IPS DF 6.9 (cell line): Measurements from ENCODE around the gene GDPD5.
A peak's percentile ranks its signal among the peaks of the same experiment; 100 is the strongest.

Source experiments
- DNase-seq: peaks from one replicate; pipeline ENCODE4 v3.0.0-alpha.2; 2013; ENCODE audit warnings: low read depth, low spot score
- H3K27ac ChIP-seq: one replicate; pipeline ENCODE4 v1.5.1; 2013; ENCODE audit warnings: low read length, control low read depth
- H3K27me3 ChIP-seq: 2 replicates; pipeline ENCODE4 v1.6.1; 2013; ENCODE audit warnings: mild to moderate bottlenecking, low read length; ENCODE audit not compliant: control insufficient read depth, insufficient read depth
- H3K36me3 ChIP-seq: 2 replicates; pipeline ENCODE4 v1.6.1; 2013; ENCODE audit warnings: low read length; ENCODE audit not compliant: control insufficient read depth, insufficient read depth
- H3K4me1 ChIP-seq: 2 replicates; pipeline ENCODE4 v1.6.1; 2013; ENCODE audit warnings: low read length; ENCODE audit not compliant: control insufficient read depth, insufficient read depth
- H3K4me3 ChIP-seq: 2 replicates; pipeline ENCODE4 v1.5.1; 2013; ENCODE audit warnings: mild to moderate bottlenecking, low read length
- H3K9me3 ChIP-seq: 2 replicates; pipeline ENCODE4 v1.6.1; 2013; ENCODE audit warnings: low read length, inconsistent platforms; ENCODE audit not compliant: control insufficient read depth, insufficient read depth
- WGBS: extraction: QIAGEN DNeasy Blood & Tissue Kit; methylation state at CpG from one replicate; pipeline ENCODE4 v1.1.7; 2013; ENCODE audit warnings: mixed read lengths, missing lambda C conversion rate; ENCODE audit not compliant: insufficient read length, insufficient coverage; 5-methylcytosine and 5-hydroxymethylcytosine counted together

The GDPD5 gene

DNA sequence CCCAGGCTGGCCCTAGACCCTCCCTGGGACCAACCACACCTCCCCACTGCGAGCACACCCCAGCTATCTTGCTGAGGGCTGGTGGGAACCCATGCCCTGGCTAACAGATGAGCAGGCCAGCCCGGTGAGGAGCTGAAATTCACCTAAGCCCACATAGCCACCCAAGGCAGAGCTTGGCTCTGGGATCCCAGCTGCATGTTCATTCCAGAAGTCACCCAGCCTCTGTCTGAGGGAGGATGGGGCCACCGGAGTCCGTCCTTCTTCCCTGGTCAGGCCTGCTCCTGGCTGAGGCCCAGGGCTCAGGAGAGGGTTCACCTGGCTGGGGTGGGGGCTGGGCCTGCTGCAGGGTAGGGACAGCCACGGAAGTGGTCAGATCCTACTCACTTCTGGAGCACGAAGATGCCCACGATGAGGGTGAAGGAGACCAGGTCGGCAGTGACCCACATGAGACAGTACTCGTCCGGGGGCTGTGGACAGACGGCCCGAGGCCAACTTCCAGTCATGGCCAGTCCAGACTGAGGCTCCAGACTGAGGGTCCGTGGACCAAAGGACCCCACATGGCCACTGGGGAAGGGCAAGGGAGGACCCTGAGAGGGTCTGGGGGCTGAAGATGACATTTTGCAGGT lies 86.1 kb downstream of the GDPD5 start:
- H3K4me3 ChIP-seq = no peak overlapping the region
- H3K36me3 ChIP-seq = no peaks in the 10 kb centered on the region
- no peaks in the 10 kb centered on the region for H3K9me3 ChIP-seq
- H3K4me1 ChIP-seq = no peaks in the 10 kb centered on the region; the same call in 1 of the 2 replicates
- no CpG with 5 or more reads among the region's 13 CpGs for WGBS
- no peak for DNase-seq
- H3K27me3 ChIP-seq = no peaks in the 10 kb centered on the region
- H3K27ac ChIP-seq = no peak overlapping the region

DNA sequence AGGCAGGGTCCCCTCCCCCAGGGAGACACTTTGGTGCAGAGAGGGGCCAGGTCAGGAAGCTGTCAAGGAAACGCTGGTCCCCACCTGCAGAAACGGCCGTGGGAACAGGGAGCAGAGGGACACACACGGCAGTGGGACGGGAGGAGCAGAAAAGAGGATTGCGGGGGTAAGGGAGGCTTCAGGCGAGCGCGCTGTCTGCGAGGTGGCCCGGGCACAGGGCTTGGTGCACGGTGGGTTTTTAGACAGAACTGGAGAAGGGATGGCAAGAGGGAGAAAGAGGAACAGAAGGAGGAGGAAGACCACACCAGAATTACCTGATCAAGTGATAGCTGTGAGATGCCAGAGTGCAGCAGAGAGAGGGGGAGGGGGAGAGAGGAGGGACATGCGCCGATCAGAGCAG lies 86.7 kb downstream of the GDPD5 start:
- no CpG with 5 or more reads among the region's 14 CpGs for WGBS
- DNase-seq = no peak
- Histone ChIP-seq H3K27me3 (no peaks in the 10 kb centered on the region), H3K36me3 (no peaks in the 10 kb centered on the region), H3K9me3 (no peaks in the 10 kb centered on the region), H3K4me1 (no peaks in the 10 kb centered on the region; the same call in 1 of the 2 replicates), H3K27ac (no peak overlapping the region), H3K4me3 (no peak overlapping the region)

DNA sequence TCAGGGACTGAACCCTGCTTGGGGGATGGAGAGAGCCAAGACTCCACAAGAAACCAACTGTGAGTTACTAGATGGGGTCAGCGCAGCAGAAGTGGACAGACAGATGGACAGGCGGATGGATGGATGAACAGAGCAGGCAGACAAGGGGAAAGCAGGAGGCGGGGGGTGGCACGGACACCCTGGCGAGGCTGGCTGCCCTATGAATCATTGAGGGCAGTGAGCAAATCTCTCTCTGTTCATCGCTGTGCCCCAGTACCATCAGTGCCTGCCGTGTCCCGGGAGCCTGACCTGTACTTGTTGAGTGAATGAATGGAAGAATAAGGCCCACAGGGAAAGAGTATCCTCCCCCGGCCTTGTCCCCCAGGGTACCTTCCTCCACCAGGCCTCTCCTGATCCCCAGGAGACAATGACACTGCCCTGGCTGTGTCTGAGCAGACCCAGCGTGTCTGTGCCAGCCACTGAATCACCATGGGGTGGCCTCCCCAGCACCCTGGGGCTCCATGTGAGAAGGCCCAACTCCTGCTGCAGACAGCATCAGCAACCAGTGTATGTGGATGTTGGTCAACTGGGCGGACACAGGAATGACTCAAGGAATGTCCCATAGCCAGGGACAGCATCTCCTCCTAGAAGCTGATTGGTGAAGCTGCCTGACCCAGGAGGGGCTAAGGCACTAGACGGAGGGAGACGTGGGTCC lies 87.6 kb downstream of the GDPD5 start:
- H3K27ac ChIP-seq = no peak overlapping the region
- H3K9me3 ChIP-seq = no peaks in the 10 kb centered on the region
- peaks cover 3% of the 10 kb centered on the region; the same call in 1 of the 2 replicates for H3K27me3 ChIP-seq
- peaks cover 4% of the 10 kb centered on the region for H3K4me1 ChIP-seq
- no peak for DNase-seq
- no peak overlapping the region for H3K4me3 ChIP-seq
- WGBS = no CpG with 5 or more reads among the region's 13 CpGs
- no peaks in the 10 kb centered on the region for H3K36me3 ChIP-seq

DNA sequence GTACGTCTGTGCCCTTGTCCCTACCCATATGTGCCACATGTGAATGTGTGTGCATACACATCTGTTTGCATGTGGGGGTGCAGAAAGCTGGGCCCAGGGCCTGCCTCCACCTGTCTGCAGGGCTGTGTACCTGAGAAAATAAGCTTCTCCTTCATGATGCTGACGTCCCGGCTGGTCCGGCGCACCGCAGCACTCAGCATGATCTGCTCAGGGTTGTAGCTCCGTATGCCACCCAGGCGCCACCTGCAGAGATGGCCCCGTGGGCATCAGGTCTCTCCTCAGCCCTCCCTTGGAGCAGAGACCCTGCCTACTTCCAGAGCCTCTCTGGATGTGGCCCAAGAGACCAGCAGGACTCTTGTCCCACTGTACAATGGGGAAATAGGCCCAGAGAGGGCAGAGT lies 88.9 kb downstream of the GDPD5 start:
- Histone ChIP-seq H3K27me3 (peaks cover 16% of the 10 kb centered on the region), H3K4me1 (peaks cover 12% of the 10 kb centered on the region), H3K36me3 (no peaks in the 10 kb centered on the region), H3K4me3 (no peak overlapping the region), H3K9me3 (no peaks in the 10 kb centered on the region), H3K27ac (no peak overlapping the region)
- no CpG with 5 or more reads among the region's 9 CpGs for WGBS
- DNase-seq = no peak

DNA sequence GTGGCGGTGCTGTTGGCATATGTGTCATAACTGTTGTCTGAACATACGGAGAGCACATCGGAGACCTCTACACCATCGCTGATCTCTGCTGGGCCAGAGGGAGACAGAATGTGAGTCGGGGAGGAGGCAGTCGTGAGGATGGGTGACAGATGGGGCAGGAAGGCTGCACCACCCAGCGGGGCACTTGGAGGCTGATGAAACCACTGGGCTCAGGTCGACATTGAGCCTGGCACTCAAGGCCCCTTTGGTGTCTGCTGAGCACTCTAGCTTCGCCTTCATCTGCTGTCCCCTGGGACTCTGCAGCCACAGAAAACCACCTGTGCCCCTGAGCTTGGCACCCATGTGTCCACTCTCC lies 90.2 kb downstream of the GDPD5 start:
- no peak overlapping the region for H3K27ac ChIP-seq
- H3K9me3 ChIP-seq = no peaks in the 10 kb centered on the region
- H3K4me1 ChIP-seq = peaks cover 12% of the 10 kb centered on the region
- H3K4me3 ChIP-seq = no peak overlapping the region
- peaks cover 29% of the 10 kb centered on the region for H3K27me3 ChIP-seq
- WGBS = no CpG with 5 or more reads among the region's 9 CpGs
- H3K36me3 ChIP-seq = no peaks in the 10 kb centered on the region
- DNase-seq = no peak

DNA sequence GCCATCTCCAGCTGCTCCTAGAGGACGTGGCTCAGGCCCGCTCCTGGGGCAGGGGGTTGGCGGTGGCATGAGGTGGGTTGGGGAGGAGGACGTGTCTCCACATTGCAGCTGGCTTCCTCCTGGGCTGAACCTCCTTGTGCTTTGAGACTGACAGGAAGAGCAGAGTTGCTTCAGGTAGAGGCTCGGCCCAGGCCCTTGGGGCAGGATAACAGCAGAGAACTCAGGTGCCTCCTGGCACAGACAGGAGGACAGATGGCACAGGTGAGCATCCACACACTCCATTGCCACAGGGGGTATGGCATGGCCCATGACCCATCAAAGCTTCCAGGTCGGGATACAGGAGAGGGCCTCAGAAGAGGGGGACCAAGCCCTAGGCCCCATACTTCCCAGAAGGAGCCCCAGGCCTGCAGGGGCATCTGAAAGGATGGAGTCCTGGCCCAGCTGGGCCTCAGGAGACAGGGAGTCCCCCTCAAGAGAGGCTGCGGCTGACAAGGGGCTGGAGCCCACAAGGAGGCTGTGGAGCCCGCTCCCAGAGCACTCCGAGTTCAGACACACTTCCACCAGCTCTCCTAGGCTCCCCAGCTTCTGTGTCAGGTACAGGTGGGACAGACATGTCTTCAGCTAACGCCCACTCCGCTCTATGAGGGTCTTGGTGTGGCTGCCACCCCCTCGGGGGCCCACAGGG lies 90.7 kb downstream of the GDPD5 start:
- no CpG with 5 or more reads among the region's 12 CpGs for WGBS
- DNase-seq = no peak
- Histone ChIP-seq H3K27me3 (peaks cover 33% of the 10 kb centered on the region), H3K4me3 (no peak overlapping the region), H3K4me1 (peaks cover 12% of the 10 kb centered on the region), H3K9me3 (no peaks in the 10 kb centered on the region), H3K27ac (no peak overlapping the region), H3K36me3 (no peaks in the 10 kb centered on the region)

DNA sequence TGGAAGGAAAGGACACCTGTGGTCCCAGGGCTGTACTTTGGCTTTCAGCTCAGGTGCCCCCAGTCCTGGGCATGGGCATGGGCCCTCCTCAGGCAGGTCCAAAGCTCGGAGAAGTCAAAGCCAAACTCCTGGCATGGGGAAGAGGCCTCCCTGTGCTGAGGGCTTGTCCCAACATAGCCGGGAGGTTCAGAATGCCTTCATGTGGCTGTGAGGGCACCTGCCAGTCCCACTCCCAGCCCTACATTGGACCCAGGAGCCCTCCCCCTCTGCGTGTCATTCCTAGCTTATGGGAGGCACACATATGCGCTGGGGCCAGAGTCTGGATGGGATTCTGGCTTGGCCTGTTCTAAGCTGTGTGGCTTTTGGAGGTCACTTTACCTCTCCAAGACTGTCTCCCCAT lies 91.7 kb downstream of the GDPD5 start:
- Histone ChIP-seq H3K4me1 (peaks cover 12% of the 10 kb centered on the region), H3K27ac (no peak overlapping the region), H3K4me3 (no peak overlapping the region), H3K36me3 (no peaks in the 10 kb centered on the region), H3K9me3 (peaks cover 2% of the 10 kb centered on the region), H3K27me3 (peaks cover 42% of the 10 kb centered on the region)
- no CpG with 5 or more reads among the region's 4 CpGs for WGBS
- DNase-seq = no peak

DNA sequence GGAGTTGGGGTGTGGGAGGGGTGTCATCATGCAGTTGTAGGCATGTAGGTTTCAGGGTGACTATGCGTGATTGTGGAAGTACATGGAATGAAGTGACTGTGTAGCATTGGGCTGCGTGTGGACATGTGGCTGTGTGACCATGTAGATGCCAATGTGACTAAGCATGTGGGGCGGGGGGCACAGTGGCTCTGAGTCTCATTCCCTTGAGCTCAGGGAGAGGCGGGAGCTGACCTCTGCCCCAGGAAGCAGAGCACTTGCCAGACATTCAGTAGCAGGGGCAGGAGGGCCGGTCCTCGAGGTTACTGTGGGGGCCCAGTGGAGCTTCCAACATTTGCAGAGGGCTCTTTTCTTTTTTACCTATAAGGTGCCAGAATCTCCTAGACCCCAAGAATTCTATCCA lies 92.3 kb downstream of the GDPD5 start:
- H3K4me1 ChIP-seq = peaks cover 12% of the 10 kb centered on the region
- H3K9me3 ChIP-seq = peaks cover 2% of the 10 kb centered on the region
- H3K27ac ChIP-seq = no peak overlapping the region
- no CpG with 5 or more reads among the region's 6 CpGs for WGBS
- no peak overlapping the region for H3K4me3 ChIP-seq
- no peak for DNase-seq
- peaks cover 47% of the 10 kb centered on the region for H3K27me3 ChIP-seq
- H3K36me3 ChIP-seq = no peaks in the 10 kb centered on the region

DNA sequence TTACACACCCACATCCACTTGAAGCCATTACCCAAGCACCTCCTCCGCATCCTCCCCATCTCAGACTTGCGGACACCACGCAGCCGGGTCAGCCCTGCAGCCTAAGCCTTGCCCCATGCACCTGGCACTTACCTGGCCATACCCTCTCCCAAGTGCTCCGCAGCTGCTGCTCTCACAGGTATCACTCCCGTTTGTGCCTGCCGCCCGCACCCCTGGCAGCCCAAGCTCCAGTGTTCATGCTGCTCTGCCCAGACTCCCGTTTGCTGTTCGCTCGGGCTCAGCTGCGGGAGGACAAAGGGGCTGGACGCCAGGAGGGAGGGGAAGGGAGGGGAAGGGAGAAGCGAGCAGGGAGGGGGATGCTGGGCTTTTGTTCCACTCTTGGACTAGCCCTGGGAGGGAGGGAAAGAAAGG lies 92.8 kb downstream of the GDPD5 start, which contains the start of gene KLHL35:
Gene KLHL35, minus strand, starts transcription at position 293 of the 411 bp plus-strand sequence. CDS start 2,574 bp downstream, outside the sequence.
- Histone ChIP-seq H3K4me1 (peaks cover 12% of the 10 kb centered on the region), H3K4me3 (peak within 1 kb of the TSS; percentile 9; the same call in 1 of the 2 replicates), H3K27me3 (peaks cover 48% of the 10 kb centered on the region), H3K36me3 (no peaks in the 10 kb centered on the region), H3K27ac (no peak within 1 kb of the TSS), H3K9me3 (peaks cover 2% of the 10 kb centered on the region)
- WGBS = no CpG with 5 or more reads among the region's 14 CpGs
- DNase-seq = no peak

DNA sequence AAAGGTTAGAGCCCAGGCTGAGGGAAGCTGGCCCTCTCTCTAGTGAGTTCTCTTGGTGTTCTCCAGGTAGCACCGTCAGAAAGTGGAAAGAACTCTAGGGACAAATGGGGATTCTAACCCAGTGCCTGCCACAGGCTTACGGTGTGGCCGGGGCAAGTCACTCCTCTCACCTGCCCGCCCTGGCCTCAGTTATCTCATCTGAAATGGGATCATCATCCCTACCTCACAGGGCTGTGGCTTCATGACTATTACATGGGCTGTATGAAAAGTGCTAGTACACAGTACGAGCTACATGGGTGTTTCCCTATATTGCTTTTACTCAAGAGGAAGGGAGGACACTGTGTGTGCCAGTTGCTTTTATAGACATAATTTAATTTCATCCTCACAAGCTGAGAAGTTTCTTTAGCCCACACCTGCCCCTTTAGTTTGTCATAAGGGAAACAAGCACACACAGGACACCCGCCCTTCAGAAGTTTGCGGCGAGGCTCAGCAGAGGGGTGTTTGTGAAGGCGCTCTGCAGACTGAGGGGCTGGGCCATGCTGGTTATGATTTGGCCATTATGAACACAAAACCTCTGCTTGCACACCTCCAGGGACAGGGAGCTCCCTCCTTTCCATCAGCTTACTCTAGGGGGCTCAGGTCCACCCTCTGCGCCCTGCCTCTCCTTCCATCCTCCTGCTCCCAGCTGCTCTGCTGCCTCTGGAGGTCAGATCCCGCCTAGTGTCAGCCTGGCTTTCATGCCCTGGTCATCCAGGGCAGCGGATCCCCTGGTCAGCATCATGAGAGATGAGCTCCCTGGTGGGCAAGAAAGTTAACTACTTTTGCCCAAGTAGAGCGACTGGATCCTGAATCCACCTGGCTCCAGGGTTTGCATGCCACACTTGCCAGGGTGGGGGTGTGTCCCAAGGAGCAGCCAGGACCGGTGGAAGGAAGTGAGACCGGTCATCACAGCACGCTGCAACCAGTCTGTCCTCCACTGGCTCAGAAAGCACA lies 93.9 kb downstream of the GDPD5 start:
- no peaks in the 10 kb centered on the region for H3K36me3 ChIP-seq
- no peak for DNase-seq
- no peak overlapping the region for H3K27ac ChIP-seq
- WGBS = no CpG with 5 or more reads among the region's 16 CpGs
- peaks cover 48% of the 10 kb centered on the region for H3K27me3 ChIP-seq
- H3K9me3 ChIP-seq = peaks cover 2% of the 10 kb centered on the region
- no peak overlapping the region for H3K4me3 ChIP-seq
- H3K4me1 ChIP-seq = peaks cover 12% of the 10 kb centered on the region
